GM12878 (cell line): ENCODE results near the gene DBI.

Experiments used
- CBFB ChIP-seq: IDR thresholded peaks from 2 replicates; pipeline ENCODE4 v1.6.1; 2016; ENCODE audit warnings: antibody characterized with exemption, low read depth
- EP300 ChIP-seq, 2 experiments: fragments of 150-350 bp in 1 of 2; IDR thresholded peaks; 2 replicates each; pipeline ENCODE4 v1.6.1; 2011 to 2012; ENCODE audit warnings: low read depth in 2 of 2, low read length in 2 of 2, borderline replicate concordance in 1 of 2, improper control_type of control experiment in 1 of 2, inconsistent platforms in 1 of 2; ENCODE audit not compliant: control insufficient read depth in 1 of 2
- EZH2 ChIP-seq: IDR thresholded peaks from 2 replicates; pipeline ENCODE4 v1.6.1; 2012; ENCODE audit warnings: low read depth, mild to moderate bottlenecking, control low read depth, inconsistent platforms, low read length, borderline replicate concordance; ENCODE audit not compliant: control insufficient read depth
- POLR2A ChIP-seq: IDR thresholded peaks from 2 replicates; pipeline ENCODE4 v1.6.1; 2011; ENCODE audit warnings: low read depth, mild to moderate bottlenecking, low read length
- POLR2AphosphoS5 ChIP-seq: IDR thresholded peaks from 2 replicates; pipeline ENCODE4 v1.6.1; 2011; ENCODE audit warnings: mild to moderate bottlenecking, low read length, inconsistent platforms
- TF ChIP-seq, protein P1 (sequence below): IDR thresholded peaks from 2 replicates; pipeline ENCODE4 v1.6.1; 2012; ENCODE audit warnings: low read depth, low read length, improper control_type of control experiment
- TF ChIP-seq, protein P2 (sequence below), 3 experiments: IDR thresholded peaks in 2 of 3; conservative IDR thresholded peaks in 1 of 3; 2 replicates each; pipeline ENCODE4 v1.5.1; 2011; ENCODE audit warnings: low read depth in 3 of 3, low read length in 3 of 3, mild to moderate bottlenecking in 3 of 3, control low read depth in 2 of 3, moderate library complexity in 2 of 3, inconsistent platforms in 1 of 3, mixed read lengths in 1 of 3; ENCODE audit not compliant: control insufficient read depth in 2 of 3, insufficient read depth in 1 of 3; ENCODE audit errors: extremely low read depth in 1 of 3
- TF ChIP-seq, protein P3 (sequence below): fragments of 450-650 bp; IDR thresholded peaks from 2 replicates; pipeline ENCODE4 v1.6.1; 2017; ENCODE audit warnings: mild to moderate bottlenecking

DNA sequence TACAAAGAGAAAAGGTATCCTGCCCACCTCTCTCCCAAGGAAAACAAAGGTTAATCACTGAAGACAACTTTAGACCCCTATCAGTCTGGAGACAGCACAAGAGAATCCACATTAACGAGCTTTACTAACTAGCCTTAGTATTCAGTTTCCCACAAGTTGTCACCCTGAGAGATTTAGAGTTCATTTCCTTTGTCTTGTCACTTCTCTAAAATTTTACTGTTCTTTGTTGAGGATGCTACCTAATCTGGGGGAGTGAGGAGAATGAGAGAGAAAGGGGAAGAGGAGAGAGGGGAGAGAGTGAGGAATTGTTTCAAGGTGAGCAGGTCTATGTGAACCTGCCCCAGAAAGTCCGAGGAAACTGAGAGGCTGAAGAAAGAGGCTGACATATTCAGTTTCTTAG is 28.5 kb upstream of the DBI start:
- TF ChIP-seq, protein P1, sequence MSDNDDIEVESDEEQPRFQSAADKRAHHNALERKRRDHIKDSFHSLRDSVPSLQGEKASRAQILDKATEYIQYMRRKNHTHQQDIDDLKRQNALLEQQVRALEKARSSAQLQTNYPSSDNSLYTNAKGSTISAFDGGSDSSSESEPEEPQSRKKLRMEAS = no peak
- TF ChIP-seq POLR2A = no peak
- TF ChIP-seq EP300 (IDR thresholded peaks at IDR 0.05; ENCODE audit: borderline replicate concordance in 1 of 2, control insufficient read depth in 1 of 2, low read depth in 2 of 2, low read length in 2 of 2) = no peak
- TF ChIP-seq EZH2 = no peak
- TF ChIP-seq POLR2AphosphoS5 = no peak
- TF ChIP-seq, protein P2, sequence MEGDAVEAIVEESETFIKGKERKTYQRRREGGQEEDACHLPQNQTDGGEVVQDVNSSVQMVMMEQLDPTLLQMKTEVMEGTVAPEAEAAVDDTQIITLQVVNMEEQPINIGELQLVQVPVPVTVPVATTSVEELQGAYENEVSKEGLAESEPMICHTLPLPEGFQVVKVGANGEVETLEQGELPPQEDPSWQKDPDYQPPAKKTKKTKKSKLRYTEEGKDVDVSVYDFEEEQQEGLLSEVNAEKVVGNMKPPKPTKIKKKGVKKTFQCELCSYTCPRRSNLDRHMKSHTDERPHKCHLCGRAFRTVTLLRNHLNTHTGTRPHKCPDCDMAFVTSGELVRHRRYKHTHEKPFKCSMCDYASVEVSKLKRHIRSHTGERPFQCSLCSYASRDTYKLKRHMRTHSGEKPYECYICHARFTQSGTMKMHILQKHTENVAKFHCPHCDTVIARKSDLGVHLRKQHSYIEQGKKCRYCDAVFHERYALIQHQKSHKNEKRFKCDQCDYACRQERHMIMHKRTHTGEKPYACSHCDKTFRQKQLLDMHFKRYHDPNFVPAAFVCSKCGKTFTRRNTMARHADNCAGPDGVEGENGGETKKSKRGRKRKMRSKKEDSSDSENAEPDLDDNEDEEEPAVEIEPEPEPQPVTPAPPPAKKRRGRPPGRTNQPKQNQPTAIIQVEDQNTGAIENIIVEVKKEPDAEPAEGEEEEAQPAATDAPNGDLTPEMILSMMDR (IDR thresholded peaks at IDR 0.05 in 2 of 3, conservative IDR thresholded peaks at IDR 0.05 in 1 of 3; ENCODE audit: control insufficient read depth in 2 of 3, extremely low read depth in 1 of 3, insufficient read depth in 1 of 3, low read depth in 3 of 3, low read length in 3 of 3) = no peak
- no peak for TF ChIP-seq CBFB
- TF ChIP-seq, protein P3, sequence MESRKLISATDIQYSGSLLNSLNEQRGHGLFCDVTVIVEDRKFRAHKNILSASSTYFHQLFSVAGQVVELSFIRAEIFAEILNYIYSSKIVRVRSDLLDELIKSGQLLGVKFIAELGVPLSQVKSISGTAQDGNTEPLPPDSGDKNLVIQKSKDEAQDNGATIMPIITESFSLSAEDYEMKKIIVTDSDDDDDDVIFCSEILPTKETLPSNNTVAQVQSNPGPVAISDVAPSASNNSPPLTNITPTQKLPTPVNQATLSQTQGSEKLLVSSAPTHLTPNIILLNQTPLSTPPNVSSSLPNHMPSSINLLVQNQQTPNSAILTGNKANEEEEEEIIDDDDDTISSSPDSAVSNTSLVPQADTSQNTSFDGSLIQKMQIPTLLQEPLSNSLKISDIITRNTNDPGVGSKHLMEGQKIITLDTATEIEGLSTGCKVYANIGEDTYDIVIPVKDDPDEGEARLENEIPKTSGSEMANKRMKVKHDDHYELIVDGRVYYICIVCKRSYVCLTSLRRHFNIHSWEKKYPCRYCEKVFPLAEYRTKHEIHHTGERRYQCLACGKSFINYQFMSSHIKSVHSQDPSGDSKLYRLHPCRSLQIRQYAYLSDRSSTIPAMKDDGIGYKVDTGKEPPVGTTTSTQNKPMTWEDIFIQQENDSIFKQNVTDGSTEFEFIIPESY = no peak
